Measurements from ENCODE around the gene PVR.

The PVR gene

GRCh38 chr19:44636439-44637389 is 7.0 kb upstream of the PVR start:
- peaks cover 4% of the 10 kb centered on the region; the same call in 1 of the 2 replicates for H3K4me1 ChIP-seq (ENCODE audit: insufficient read depth, low read length)

DNA sequence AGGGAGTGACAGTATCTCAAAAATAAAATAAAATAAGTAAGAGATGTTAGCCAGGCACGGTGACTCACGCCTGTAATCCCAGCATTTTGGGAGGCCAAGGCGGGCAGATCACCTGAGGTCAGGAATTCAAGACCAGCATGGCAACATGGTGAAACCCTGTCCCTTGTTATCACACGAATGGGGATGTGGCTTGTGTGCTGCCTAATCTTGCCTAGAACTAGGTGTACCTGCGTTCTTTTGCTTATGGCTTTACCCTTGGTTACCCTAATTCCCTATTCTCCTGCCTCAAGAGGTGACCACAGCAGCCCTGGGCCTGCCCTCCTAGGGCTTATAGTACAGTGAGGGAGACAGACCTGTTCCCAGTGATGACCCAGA is 6.3 kb upstream of the PVR start:
- Histone ChIP-seq H3K4me1 (ENCODE audit: insufficient read depth, low read length) (peaks cover 4% of the 10 kb centered on the region; the same call in 1 of the 2 replicates), H3K27me3 (ENCODE audit: insufficient read depth, low read length) (peaks cover 1% of the 10 kb centered on the region; the same call in 1 of the 2 replicates), H3K36me3 (ENCODE audit: insufficient read depth, low read depth, low read length) (no peaks in the 10 kb centered on the region), H3K9me3 (ENCODE audit: insufficient read depth, low read depth, low read length) (no peaks in the 10 kb centered on the region), H3K27ac (ENCODE audit: low read length) (no peak overlapping the region), H3K4me3 (ENCODE audit: low read length) (no peak overlapping the region), H3K9ac (ENCODE audit: low read depth, low read length) (no peak overlapping the region)

More at GRCh38 chr19:44636439-44637389, 7.0 kb upstream of the PVR start:
- no peaks in the 10 kb centered on the region for H3K9me3 ChIP-seq (ENCODE audit: insufficient read depth, low read depth, low read length)
- no peaks in the 10 kb centered on the region for H3K27me3 ChIP-seq (ENCODE audit: insufficient read depth, low read length)
- H3K27ac ChIP-seq (ENCODE audit: low read length) = no peak overlapping the region
- H3K9ac ChIP-seq (ENCODE audit: low read depth, low read length) = no peak overlapping the region
- no peak overlapping the region for H3K4me3 ChIP-seq (ENCODE audit: low read length)
- no peaks in the 10 kb centered on the region for H3K36me3 ChIP-seq (ENCODE audit: insufficient read depth, low read depth, low read length)

- no peak overlapping the region for H3K27ac ChIP-seq (ENCODE audit: low read length)
- no peak overlapping the region for H3K9ac ChIP-seq (ENCODE audit: low read depth, low read length)
- H3K9me3 ChIP-seq (ENCODE audit: insufficient read depth, low read depth, low read length) = no peaks in the 10 kb centered on the region
- H3K4me1 ChIP-seq (ENCODE audit: insufficient read depth, low read length) = no peaks in the 10 kb centered on the region
- peaks cover 15% of the 10 kb centered on the region for H3K27me3 ChIP-seq (ENCODE audit: insufficient read depth, low read length)
- no peaks in the 10 kb centered on the region for H3K36me3 ChIP-seq (ENCODE audit: insufficient read depth, low read depth, low read length)
- H3K4me3 ChIP-seq (ENCODE audit: low read length) = no peak overlapping the region
Observed at GRCh38 chr19:44640518-44640917, 3.2 kb upstream of the PVR start.

DNA sequence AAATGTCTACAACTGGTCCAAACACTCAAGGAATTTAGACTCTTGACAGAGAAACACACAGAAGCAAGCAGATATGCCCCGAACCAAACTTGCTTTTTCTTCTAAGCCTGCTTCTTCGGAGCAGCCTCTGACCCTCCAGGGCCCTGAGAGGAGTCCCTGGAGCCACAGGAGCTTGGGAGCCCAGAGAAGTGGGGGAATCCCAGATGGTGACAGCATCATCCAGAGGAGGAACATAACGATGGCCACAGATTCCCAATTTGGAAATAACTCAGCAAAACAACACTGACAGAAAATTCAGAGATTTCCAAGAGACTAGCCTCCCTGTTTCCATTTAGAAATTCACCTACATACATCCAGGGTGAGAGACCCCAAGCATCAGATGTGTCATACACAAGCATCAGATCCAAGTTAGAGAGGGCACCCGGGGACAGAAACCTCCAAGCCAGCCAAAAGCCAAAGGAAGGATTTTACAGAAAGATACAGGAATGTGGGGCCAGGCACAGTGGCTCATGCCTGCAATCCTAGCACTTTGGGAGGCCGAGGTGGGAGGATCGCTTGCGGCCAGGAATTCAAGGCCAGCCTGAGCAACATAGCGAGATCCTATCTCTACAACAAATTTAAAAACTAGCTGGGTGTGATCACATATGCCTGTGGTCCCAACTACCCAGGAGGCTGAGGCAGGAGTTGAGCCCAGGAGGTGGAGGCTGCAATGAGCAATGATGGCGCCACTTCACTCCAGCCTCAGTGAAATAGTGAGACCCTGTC is 2.0 kb upstream of the PVR start:
- Histone ChIP-seq H3K9ac (ENCODE audit: low read depth, low read length) (no peak overlapping the region), H3K36me3 (ENCODE audit: insufficient read depth, low read depth, low read length) (no peaks in the 10 kb centered on the region), H3K4me1 (ENCODE audit: insufficient read depth, low read length) (no peaks in the 10 kb centered on the region), H3K27ac (ENCODE audit: low read length) (no peak overlapping the region), H3K4me3 (ENCODE audit: low read length) (no peak overlapping the region), H3K27me3 (ENCODE audit: insufficient read depth, low read length) (peaks cover 15% of the 10 kb centered on the region), H3K9me3 (ENCODE audit: insufficient read depth, low read depth, low read length) (no peaks in the 10 kb centered on the region)

DNA sequence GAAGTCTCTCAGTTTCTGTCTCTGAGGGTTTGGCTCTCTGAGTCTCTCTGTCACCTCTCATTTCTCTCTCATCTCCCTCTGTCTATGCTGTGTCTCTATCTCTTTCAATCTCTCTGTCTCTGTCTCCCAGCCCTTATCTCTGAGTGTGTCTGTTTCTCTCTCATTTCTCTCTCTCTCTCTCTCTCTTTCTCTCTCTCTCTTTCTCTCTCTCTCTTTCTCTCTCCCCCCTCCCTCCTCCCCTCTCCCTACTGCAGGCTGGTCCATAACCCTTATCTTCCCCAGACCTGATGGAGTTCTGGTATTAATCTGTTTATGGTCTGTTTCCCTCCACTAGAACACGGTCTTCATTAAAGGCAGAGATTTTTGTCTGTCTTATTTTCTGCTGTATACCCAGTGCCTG is 1.3 kb upstream of the PVR start:
- H3K9me3 ChIP-seq (ENCODE audit: insufficient read depth, low read depth, low read length) = no peaks in the 10 kb centered on the region
- no peak overlapping the region for H3K4me3 ChIP-seq (ENCODE audit: low read length)
- H3K27ac ChIP-seq (ENCODE audit: low read length) = no peak overlapping the region
- H3K4me1 ChIP-seq (ENCODE audit: insufficient read depth, low read length) = no peaks in the 10 kb centered on the region
- no peaks in the 10 kb centered on the region for H3K36me3 ChIP-seq (ENCODE audit: insufficient read depth, low read depth, low read length)
- peaks cover 15% of the 10 kb centered on the region for H3K27me3 ChIP-seq (ENCODE audit: insufficient read depth, low read length)
- no peak overlapping the region for H3K9ac ChIP-seq (ENCODE audit: low read depth, low read length)

DNA sequence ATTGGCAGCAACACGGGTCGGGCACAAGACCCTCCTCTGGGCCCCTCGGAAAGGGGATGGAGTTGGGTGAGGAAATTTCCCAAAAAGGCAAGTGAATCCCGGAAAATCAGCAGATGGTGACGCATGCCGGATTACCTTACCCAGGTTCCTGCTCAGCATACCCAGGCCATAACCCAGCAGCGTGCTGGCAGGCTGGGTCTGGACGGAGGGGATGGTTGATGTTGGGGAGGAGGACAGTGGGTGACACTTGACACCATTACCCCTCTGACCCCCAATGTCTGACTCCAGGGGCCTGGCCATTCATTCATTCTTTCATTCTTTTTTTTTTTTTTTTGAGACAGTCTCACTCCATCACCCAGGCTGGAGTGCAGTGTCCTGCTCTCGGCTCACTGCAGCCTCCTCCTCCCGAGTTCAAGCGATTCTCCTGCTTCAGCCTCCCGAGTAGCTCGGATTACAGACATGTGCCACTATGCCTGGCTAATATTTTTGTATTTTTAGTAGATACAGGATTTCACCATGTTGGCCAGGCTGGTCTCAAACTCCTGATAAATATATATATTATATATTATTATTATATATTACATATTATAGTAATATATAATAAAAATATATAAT is 799 bp downstream of the PVR start:
- Histone ChIP-seq H3K4me1 (ENCODE audit: insufficient read depth, low read length) (no peaks in the 10 kb centered on the region), H3K27ac (ENCODE audit: low read length) (no peak overlapping the region), H3K9me3 (ENCODE audit: insufficient read depth, low read depth, low read length) (no peaks in the 10 kb centered on the region), H3K9ac (ENCODE audit: low read depth, low read length) (peak overlapping the region; percentile 75; the same call in 1 of the 2 replicates), H3K36me3 (ENCODE audit: insufficient read depth, low read depth, low read length) (peaks cover 18% of the 10 kb centered on the region), H3K27me3 (ENCODE audit: insufficient read depth, low read length) (peaks cover 15% of the 10 kb centered on the region), H3K4me3 (ENCODE audit: low read length) (peak overlapping the region; percentile 81)

- Histone ChIP-seq H3K36me3 (ENCODE audit: insufficient read depth, low read depth, low read length) (peaks cover 29% of the 10 kb centered on the region), H3K9me3 (ENCODE audit: insufficient read depth, low read depth, low read length) (no peaks in the 10 kb centered on the region), H3K4me1 (ENCODE audit: insufficient read depth, low read length) (no peaks in the 10 kb centered on the region), H3K9ac (ENCODE audit: low read depth, low read length) (no peak overlapping the region), H3K4me3 (ENCODE audit: low read length) (no peak overlapping the region), H3K27me3 (ENCODE audit: insufficient read depth, low read length) (peaks cover 15% of the 10 kb centered on the region), H3K27ac (ENCODE audit: low read length) (no peak overlapping the region)
Observed at GRCh38 chr19:44645407-44646048, 1.8 kb downstream of the PVR start.

- Histone ChIP-seq H3K27me3 (ENCODE audit: insufficient read depth, low read length) (peaks cover 15% of the 10 kb centered on the region), H3K36me3 (ENCODE audit: insufficient read depth, low read depth, low read length) (peaks cover 34% of the 10 kb centered on the region), H3K9ac (ENCODE audit: low read depth, low read length) (no peak overlapping the region), H3K4me1 (ENCODE audit: insufficient read depth, low read length) (no peaks in the 10 kb centered on the region), H3K4me3 (ENCODE audit: low read length) (no peak overlapping the region), H3K9me3 (ENCODE audit: insufficient read depth, low read depth, low read length) (no peaks in the 10 kb centered on the region), H3K27ac (ENCODE audit: low read length) (no peak overlapping the region)
Observed at GRCh38 chr19:44646049-44646416, 2.3 kb downstream of the PVR start.

- Histone ChIP-seq H3K4me1 (ENCODE audit: insufficient read depth, low read length) (no peaks in the 10 kb centered on the region), H3K36me3 (ENCODE audit: insufficient read depth, low read depth, low read length) (peaks cover 41% of the 10 kb centered on the region), H3K4me3 (ENCODE audit: low read length) (no peak overlapping the region), H3K9me3 (ENCODE audit: insufficient read depth, low read depth, low read length) (no peaks in the 10 kb centered on the region), H3K27me3 (ENCODE audit: insufficient read depth, low read length) (peaks cover 15% of the 10 kb centered on the region), H3K9ac (ENCODE audit: low read depth, low read length) (no peak overlapping the region), H3K27ac (ENCODE audit: low read length) (no peak overlapping the region)
Observed at GRCh38 chr19:44647144-44647543, 3.4 kb downstream of the PVR start.

- no peak overlapping the region for H3K9ac ChIP-seq (ENCODE audit: low read depth, low read length)
- H3K36me3 ChIP-seq (ENCODE audit: insufficient read depth, low read depth, low read length) = peaks cover 53% of the 10 kb centered on the region
- no peaks in the 10 kb centered on the region; the same call in 1 of the 2 replicates for H3K27me3 ChIP-seq (ENCODE audit: insufficient read depth, low read length)
- no peak overlapping the region for H3K4me3 ChIP-seq (ENCODE audit: low read length)
- H3K9me3 ChIP-seq (ENCODE audit: insufficient read depth, low read depth, low read length) = no peaks in the 10 kb centered on the region
- no peak overlapping the region for H3K27ac ChIP-seq (ENCODE audit: low read length)
- H3K4me1 ChIP-seq (ENCODE audit: insufficient read depth, low read length) = no peaks in the 10 kb centered on the region
Observed at GRCh38 chr19:44648631-44649251, 5.0 kb downstream of the PVR start.

- no peaks in the 10 kb centered on the region for H3K9me3 ChIP-seq (ENCODE audit: insufficient read depth, low read depth, low read length)
- no peaks in the 10 kb centered on the region for H3K4me1 ChIP-seq (ENCODE audit: insufficient read depth, low read length)
- H3K9ac ChIP-seq (ENCODE audit: low read depth, low read length) = no peak overlapping the region
- no peak overlapping the region for H3K4me3 ChIP-seq (ENCODE audit: low read length)
- peaks cover 55% of the 10 kb centered on the region for H3K36me3 ChIP-seq (ENCODE audit: insufficient read depth, low read depth, low read length)
- H3K27ac ChIP-seq (ENCODE audit: low read length) = no peak overlapping the region
- no peaks in the 10 kb centered on the region for H3K27me3 ChIP-seq (ENCODE audit: insufficient read depth, low read length)
Observed at GRCh38 chr19:44649578-44650145, 6.0 kb downstream of the PVR start.

Measured in iPS-20b (cell line).